A549 (cell line): ENCODE measurements around the gene SLC6A17. TPM values are rescaled to one million over a fixed set of nuclear protein-coding genes. Genes with fewer than 3 reads are reported as not detected.

Source experiments
- ATAC-seq, 2 experiments: fragments of 200-7000 bp in 1 of 2; fragments of >200 bp in 1 of 2; cut with Nextera tagmentation in 1 of 2; cut with Tn5 transposase in 1 of 2; 3 replicates each; pipeline versions ENCODE4 v1.8.0 to v1.9.1; 2018 to 2020; ENCODE audit warnings: mild to moderate bottlenecking in 1 of 2, moderate library complexity in 1 of 2
- CTCF ChIA-PET: fragments of 300-600 bp; sonication (Branson Sonifier 250); formaldehyde crosslinking; extraction: SDS; loops from one replicate; lab custom pipeline; 2021; ENCODE audit warnings: antibody characterized with exemption, inconsistent platforms; lab: Yijun Ruan, JAX
- POLR2A ChIA-PET: fragments of 350-600 bp; formaldehyde crosslinking; extraction: SDS; loops from one replicate; lab custom pipeline; 2021; ENCODE audit warnings: antibody characterized with exemption, inconsistent platforms; lab: Yijun Ruan, JAX
- DNase-seq, 2 experiments: peaks; one replicate each; pipeline versions ENCODE4 v3.0.0 to v3.0.0-alpha.2; 2011 to 2016; ENCODE audit warnings: low read depth in 1 of 2, low spot score in 1 of 2
- FAIRE-seq: peaks from 2 replicates; lab custom pipeline; 2011; peaks lifted over from hg19 to GRCh38; lab: Jason Lieb, UNC
- H3K27ac ChIP-seq, 2 experiments: fragments of >200 bp; sonication (Bioruptor Twin); formaldehyde crosslinking; 3 replicates each; pipeline ENCODE4 v1.5.1; 2016 to 2017
- H3K4me1 ChIP-seq: fragments of >200 bp; sonication (Bioruptor Twin); formaldehyde crosslinking; 3 replicates; pipeline ENCODE4 v1.6.1; 2016
- H3K4me2 ChIP-seq: fragments of >200 bp; sonication (Bioruptor Twin); formaldehyde crosslinking; 3 replicates; pipeline ENCODE4 v1.6.1; 2016
- H3K4me3 ChIP-seq: fragments of >200 bp; sonication (Bioruptor Twin); formaldehyde crosslinking; 3 replicates; pipeline ENCODE4 v1.5.1; 2016
- H3K9me3 ChIP-seq: fragments of >200 bp; sonication (Bioruptor Twin); formaldehyde crosslinking; 3 replicates; pipeline ENCODE4 v1.6.1; 2016
- ATOH8 ChIP-seq: fragments of 250-450 bp; sonication (Bioruptor Pico); IDR thresholded peaks from 2 replicates; pipeline ENCODE4 v1.5.0; 2020; ENCODE audit warnings: low read depth, mild to moderate bottlenecking, moderate library complexity
- BCL3 ChIP-seq: fragments of >200 bp; sonication (Bioruptor Twin); formaldehyde crosslinking; IDR thresholded peaks from 3 replicates; pipeline ENCODE4 v1.6.1; 2016
- BHLHE40 ChIP-seq: IDR thresholded peaks from 2 replicates; pipeline ENCODE4 v1.6.1; 2012; ENCODE audit warnings: low read depth, low read length, inconsistent platforms
- CBX2 ChIP-seq: fragments of 200-600 bp; sonication (generic); IDR thresholded peaks from 2 replicates; pipeline ENCODE4 v1.6.1; 2016; ENCODE audit warnings: low read depth, mild to moderate bottlenecking, borderline replicate concordance
- CBX8 ChIP-seq: fragments of 200-600 bp; sonication (generic); IDR thresholded peaks from 2 replicates; pipeline ENCODE4 v1.6.1; 2016
- CEBPB ChIP-seq, 2 experiments: fragments of >200 bp in 1 of 2; sonication (Bioruptor Twin) in 1 of 2; formaldehyde crosslinking in 1 of 2; IDR thresholded peaks; 2 replicates each; pipeline ENCODE4 v1.6.1; 2012 to 2016
- CHD2 ChIP-seq: fragments of 150-350 bp; IDR thresholded peaks from 2 replicates; pipeline ENCODE4 v1.6.1; 2014; ENCODE audit warnings: low read length; ENCODE audit not compliant: partially characterized antibody
- CHD4 ChIP-seq: fragments of 200-600 bp; sonication (generic); IDR thresholded peaks from 2 replicates; pipeline ENCODE4 v1.6.1; 2016; ENCODE audit warnings: antibody characterized with exemption, mild to moderate bottlenecking, borderline replicate concordance
- E2F6 ChIP-seq: IDR thresholded peaks from 2 replicates; pipeline ENCODE4 v1.6.1; 2012; ENCODE audit warnings: low read depth, borderline replicate concordance
- EHF ChIP-seq: fragments of 250-450 bp; sonication (Bioruptor Pico); IDR thresholded peaks from 2 replicates; pipeline ENCODE4 v1.5.0; 2020; ENCODE audit warnings: mild to moderate bottlenecking
- EP300 ChIP-seq, 2 experiments: fragments of >200 bp; sonication (Bioruptor Twin); formaldehyde crosslinking; IDR thresholded peaks; 2 replicates in 1 of 2; 3 replicates in 1 of 2; pipeline ENCODE4 v1.6.1; 2016 to 2017
- ESRRA ChIP-seq: fragments of 150-350 bp; IDR thresholded peaks from 2 replicates; pipeline ENCODE4 v1.6.1; 2014; ENCODE audit warnings: mild to moderate bottlenecking, low read length, borderline replicate concordance
- FOSL2 ChIP-seq, 2 experiments: fragments of 450-650 bp in 1 of 2; fragments of >200 bp in 1 of 2; sonication (Bioruptor Twin) in 1 of 2; formaldehyde crosslinking; IDR thresholded peaks; 2 replicates each; pipeline versions ENCODE4 v1.5.0 to v1.6.1; 2016 to 2020; ENCODE audit warnings: mild to moderate bottlenecking in 1 of 2, moderate library complexity in 1 of 2
- HES2 ChIP-seq: fragments of >200 bp; sonication (Bioruptor Twin); formaldehyde crosslinking; IDR thresholded peaks from 2 replicates; pipeline ENCODE4 v1.6.1; 2016
- HOXB13 ChIP-seq: fragments of 250-450 bp; sonication (Bioruptor Pico); IDR thresholded peaks from 2 replicates; pipeline ENCODE4 v1.5.0; 2020; ENCODE audit warnings: low read depth, mild to moderate bottlenecking, moderate library complexity
- KDM5A ChIP-seq: fragments of 200-600 bp; sonication (generic); IDR thresholded peaks from 2 replicates; pipeline ENCODE4 v1.6.1; 2016; ENCODE audit warnings: antibody characterized with exemption, mild to moderate bottlenecking
- MAFK ChIP-seq: fragments of 450-650 bp; IDR thresholded peaks from 2 replicates; pipeline ENCODE4 v1.6.1; 2014; ENCODE audit not compliant: partially characterized antibody
- MAZ ChIP-seq: fragments of 150-350 bp; IDR thresholded peaks from 2 replicates; pipeline ENCODE4 v1.6.1; 2014; ENCODE audit warnings: antibody characterized with exemption, low read depth, low read length, borderline replicate concordance
- MYC ChIP-seq: IDR thresholded peaks from 2 replicates; pipeline ENCODE4 v1.6.1; 2012; ENCODE audit warnings: mild to moderate bottlenecking, inconsistent platforms, low read length, improper control_type of control experiment, borderline replicate concordance
- NPAS2 ChIP-seq: fragments of 250-450 bp; sonication (Bioruptor Pico); IDR thresholded peaks from 2 replicates; pipeline ENCODE4 v1.8.0; 2022; ENCODE audit warnings: mild to moderate bottlenecking, moderate library complexity, borderline replicate concordance
- PHF8 ChIP-seq: fragments of 200-600 bp; sonication (generic); IDR thresholded peaks from 2 replicates; pipeline ENCODE4 v1.6.1; 2016; ENCODE audit warnings: low read depth, mild to moderate bottlenecking, antibody characterized with exemption, moderate library complexity, borderline replicate concordance
- POLR2A ChIP-seq: IDR thresholded peaks from 2 replicates; pipeline ENCODE4 v1.6.1; 2012; ENCODE audit warnings: mild to moderate bottlenecking, low read length
- RNF2 ChIP-seq: fragments of 200-600 bp; sonication (generic); IDR thresholded peaks from 2 replicates; pipeline ENCODE4 v1.6.1; 2016; ENCODE audit warnings: low read depth, mild to moderate bottlenecking, antibody characterized with exemption, moderate library complexity, borderline replicate concordance
- TP53 ChIP-seq: fragments of 250-450 bp; sonication (Bioruptor Pico); IDR thresholded peaks from 2 replicates; pipeline ENCODE4 v1.5.0; 2021; ENCODE audit warnings: mild to moderate bottlenecking, moderate library complexity
- ZNF302 ChIP-seq: fragments of 250-450 bp; sonication (Bioruptor Pico); IDR thresholded peaks from 2 replicates; pipeline ENCODE4 v1.9.0; 2021; ENCODE audit warnings: inconsistent platforms, mild to moderate bottlenecking, moderate library complexity
- WGBS: methylation state at CpG from one replicate; pipeline ENCODE4 v1.1.6; 2017; ENCODE audit errors: missing lambda C conversion rate; 5-methylcytosine and 5-hydroxymethylcytosine counted together
- polyA plus RNA-seq, 4 experiments: library from polyadenylated mRNA; depleted of rRNA in 3 of 4; stranded (reverse); fragments of >200 nt; fragmentation: RNase III in 1 of 4; extraction: RNeasy Plus Mini Kit Qiagen cat#74134 plus additional on column Dnase treatment in 1 of 4; gene quantifications; 2 replicates in 3 of 4; 3 replicates in 1 of 4; pipeline ENCODE4 v1.2.3, GENCODE V29; 2011 to 2017

The SLC6A17 gene
- polyA plus RNA-seq, 2 of the 4 experiments (the other 2 are of a cell fraction), result 0.56 to 2.2 TPM

GRCh38 chr1:110223581-110223980 lies 73.3 kb downstream of the SLC6A17 start:
- ATAC-seq, result no peak
- H3K27ac ChIP-seq, result no peak overlapping the region
- POLR2A ChIA-PET, result no interaction called here
- no peak for FAIRE-seq
- TF ChIP-seq EP300 (IDR thresholded peaks at IDR 0.05) (no peak), CEBPB (IDR thresholded peaks at IDR 0.05) (no peak), MYC (no peak), CBX2 (no peak), CHD4 (no peak), PHF8 (no peak), EHF (CRISPR knock-in tag) (no peak), FOSL2 (IDR thresholded peaks at IDR 0.05) (no peak), FOSL2 (CRISPR knock-in tag; IDR thresholded peaks at IDR 0.05) (no peak), ZNF302 (CRISPR knock-in tag) (no peak), RNF2 (no peak), BHLHE40 (no peak), NPAS2 (CRISPR knock-in tag) (no peak), MAFK (no peak), E2F6 (no peak), BCL3 (no peak), CBX8 (no peak), HOXB13 (CRISPR knock-in tag) (no peak)
- TF ChIP-seq, all 56 proteins: peak for 0
- Histone ChIP-seq H3K4me2 (no peak overlapping the region), H3K9me3 (no peaks in the 10 kb centered on the region), H3K4me1 (peaks cover 6% of the 10 kb centered on the region; the same call in 2 of the 3 replicates), H3K4me3 (no peak overlapping the region)
- no peak for DNase-seq
- CTCF ChIA-PET, result interaction anchor here (0.8 to 3.0 kb wide), 3 partner anchors 16 to 89 kb away, joined by 3 to 9 read pairs (median 8); no protein-coding TSS in a partner anchor
- 100% methylated on average over 3 of the region's 17 CpGs for WGBS

- TF ChIP-seq HES2, result no peak
- no peak for TF ChIP-seq ESRRA
- TF ChIP-seq CHD2, result no peak
- TF ChIP-seq TP53 (CRISPR knock-in tag), result no peak
- TF ChIP-seq KDM5A, result no peak
- TF ChIP-seq EHF (CRISPR knock-in tag), result no peak
- no peak for TF ChIP-seq POLR2A
- TF ChIP-seq CBX2, result no peak
- TF ChIP-seq MAZ, result no peak
- TF ChIP-seq ATOH8 (CRISPR knock-in tag), result no peak
- TF ChIP-seq MYC, result no peak
- TF ChIP-seq FOSL2 (IDR thresholded peaks at IDR 0.05), result no peak
- TF ChIP-seq FOSL2 (CRISPR knock-in tag; IDR thresholded peaks at IDR 0.05), result no peak
- H3K4me1 ChIP-seq, result peaks cover 6% of the 10 kb centered on the region; the same call in 2 of the 3 replicates
- FAIRE-seq (no peak), ATAC-seq (peak in 1 of 2 experiments; percentile 58; a peak in 3 of 6 replicates), DNase-seq (no peak)
- 48% methylated on average over 6 of the region's 8 CpGs for WGBS
- H3K4me2 ChIP-seq, result no peak overlapping the region
- H3K4me3 ChIP-seq, result no peak overlapping the region
- ChIA-PET CTCF (interaction anchor here (0.8 to 3.0 kb wide), 4 partner anchors 16 to 236 kb away, joined by 3 to 9 read pairs (median 6); no protein-coding TSS in a partner anchor), POLR2A (no interaction called here)
- no peak overlapping the region for H3K27ac ChIP-seq
- H3K9me3 ChIP-seq, result no peaks in the 10 kb centered on the region
Measured at GRCh38 chr1:110224240-110224995, 74.1 kb downstream of the SLC6A17 start.
